ENCODE data around the gene LY6G6F.

LY6G6F gene

DNA sequence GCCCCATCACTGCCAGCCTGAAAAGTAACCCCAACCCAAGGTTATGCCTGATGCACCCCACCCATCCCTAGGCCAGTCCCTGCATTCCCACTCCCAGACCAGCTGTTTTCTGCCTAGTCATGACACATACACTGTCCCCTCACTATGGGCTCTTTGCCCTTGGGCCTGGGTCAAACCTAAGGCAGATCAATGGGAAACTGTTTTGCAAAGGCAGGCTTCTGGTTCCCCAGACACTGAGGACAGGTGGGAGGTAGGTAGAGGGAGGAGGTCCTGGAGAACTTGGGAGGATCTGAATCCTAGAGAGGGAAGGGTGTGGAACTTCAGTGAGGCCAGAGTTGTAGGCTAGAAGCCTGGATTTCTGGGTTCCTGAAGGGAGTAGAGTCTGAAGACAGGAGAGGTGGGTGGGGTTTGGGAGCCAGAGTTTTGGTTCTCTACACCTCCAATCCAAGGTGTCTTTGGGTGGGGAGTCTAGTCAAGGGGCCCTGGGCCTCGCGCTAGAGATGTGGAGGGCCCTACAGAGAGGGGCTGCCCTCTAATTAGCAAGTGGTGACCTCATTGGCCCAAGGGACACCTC, 27.7 kb downstream of the LY6G6F start:
- Histone ChIP-seq H3K4ac (ENCODE audit: low read depth, low read length) (peak overlapping the region; percentile 56), H3K23ac (ENCODE audit: low read length) (no peak overlapping the region), H3K36me3 (ENCODE audit: control insufficient read depth in 1 of 2, insufficient read depth in 2 of 2, low read length in 2 of 2) (peaks cover 26 to 33% of the 10 kb centered on the region in 2 experiments)

DNA sequence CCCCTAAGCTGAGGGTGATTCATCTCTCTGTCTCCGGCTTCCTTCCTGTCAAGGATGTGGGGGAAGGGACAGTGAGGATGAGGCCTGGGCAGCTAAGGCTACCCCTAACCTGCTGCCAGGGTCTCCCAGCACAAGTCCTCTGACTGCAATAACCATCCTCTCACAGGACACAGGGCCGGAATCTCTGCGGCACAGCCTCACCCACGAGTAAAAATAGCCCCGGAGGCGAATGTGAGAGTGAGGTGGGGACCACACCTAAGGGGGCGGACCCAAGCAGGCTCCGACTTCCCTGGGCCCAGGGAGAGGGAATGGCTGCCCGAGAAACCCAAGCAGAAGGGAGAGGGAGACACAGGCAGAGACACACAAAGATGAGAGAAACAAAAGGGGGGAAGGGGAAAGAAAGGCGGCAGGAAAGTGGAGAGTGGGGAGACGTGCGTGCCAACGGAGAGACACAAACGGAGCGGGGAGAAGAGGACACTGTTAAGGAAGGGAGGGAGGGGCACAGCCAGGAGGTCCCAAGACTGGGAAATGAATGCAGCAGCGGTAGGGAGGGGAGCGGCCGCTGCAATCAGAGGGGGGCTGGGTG, 28.2 kb downstream of the LY6G6F start:
- no CpG with 5 or more reads among the region's 18 CpGs for WGBS (ENCODE audit: extremely low coverage, insufficient coverage, insufficient read length)
- H3K27ac ChIP-seq (ENCODE audit: low read depth, low read length), result peak overlapping the region; percentile 95
- peak overlapping the region; percentile 40 for H4K8ac ChIP-seq (ENCODE audit: low read depth, low read length)
- peak overlapping the region; percentile 50 for H2AK5ac ChIP-seq (ENCODE audit: low read length)
- no peaks in the 10 kb centered on the region for H3K27me3 ChIP-seq (ENCODE audit: insufficient read depth, low read length)
- H3K4me3 ChIP-seq (ENCODE audit: low read depth, low read length), result peak overlapping the region; percentile 78
- peak overlapping the region; percentile 93 for H2BK5ac ChIP-seq (ENCODE audit: low read depth, low read length, poor library complexity)
- H3K23ac ChIP-seq (ENCODE audit: low read length), result no peak overlapping the region
- H3K79me1 ChIP-seq (ENCODE audit: low read length), result peaks cover 37% of the 10 kb centered on the region
- peak overlapping the region; percentile 20 for H4K12ac ChIP-seq (ENCODE audit: low read depth, low read length)
- H3K4me2 ChIP-seq (ENCODE audit: low read length), result peak overlapping the region; percentile 89
- H2AFZ ChIP-seq (ENCODE audit: insufficient read depth, low read length, poor library complexity), result no peak overlapping the region
- H4K91ac ChIP-seq (ENCODE audit: low read depth, low read length), result peak overlapping the region; percentile 92
- H2BK120ac ChIP-seq (ENCODE audit: insufficient read depth, low read length, poor library complexity), result peak overlapping the region; percentile 84
- H3K14ac ChIP-seq (ENCODE audit: low read length), result peak overlapping the region; percentile 87
- H3K36me3 ChIP-seq (ENCODE audit: control insufficient read depth in 1 of 2, insufficient read depth in 2 of 2, low read length in 2 of 2), result peaks cover 26 to 33% of the 10 kb centered on the region in 2 experiments
- peak in 1 of 2 donors; percentile 67 for DNase-seq
- peak overlapping the region; percentile 96 for H3K4ac ChIP-seq (ENCODE audit: low read depth, low read length)
- peak overlapping the region; percentile 93 for H3K9ac ChIP-seq (ENCODE audit: low read length)
- no peaks in the 10 kb centered on the region for H3K9me3 ChIP-seq (ENCODE audit: insufficient read depth, low read depth, low read length)
- peak overlapping the region; percentile 86 for H3K18ac ChIP-seq (ENCODE audit: low read length)
- peaks cover 24% of the 10 kb centered on the region for H3K79me2 ChIP-seq (ENCODE audit: control insufficient read depth, insufficient read depth, low read length, poor library complexity)
- peak overlapping the region; percentile 34 for H2BK12ac ChIP-seq (ENCODE audit: low read length)
- H3K4me1 ChIP-seq (ENCODE audit: control insufficient read depth in 1 of 2, insufficient read depth in 2 of 2, low read length in 2 of 2), result peaks cover 24 to 27% of the 10 kb centered on the region in 2 experiments

More for the DNA sequence above, 27.7 kb downstream of the LY6G6F start:
- Histone ChIP-seq H3K79me1 (ENCODE audit: low read length) (peaks cover 42% of the 10 kb centered on the region), H2AFZ (ENCODE audit: insufficient read depth, low read length, poor library complexity) (no peak overlapping the region), H2BK5ac (ENCODE audit: low read depth, low read length, poor library complexity) (peak overlapping the region; percentile 2), H3K18ac (ENCODE audit: low read length) (peak overlapping the region; percentile 31), H2BK120ac (ENCODE audit: insufficient read depth, low read length, poor library complexity) (no peak overlapping the region), H3K9ac (ENCODE audit: low read length) (peak overlapping the region; percentile 42), H3K27ac (ENCODE audit: low read depth, low read length) (peak overlapping the region; percentile 95), H3K9me3 (ENCODE audit: insufficient read depth, low read depth, low read length) (no peaks in the 10 kb centered on the region), H3K4me1 (ENCODE audit: control insufficient read depth in 1 of 2, insufficient read depth in 2 of 2, low read length in 2 of 2) (peaks cover 24 to 27% of the 10 kb centered on the region in 2 experiments), H2BK12ac (ENCODE audit: low read length) (peak overlapping the region; percentile 12), H3K4me3 (ENCODE audit: low read depth, low read length) (peak overlapping the region; percentile 78), H3K79me2 (ENCODE audit: control insufficient read depth, insufficient read depth, low read length, poor library complexity) (peaks cover 26% of the 10 kb centered on the region), H3K14ac (ENCODE audit: low read length) (no peak overlapping the region), H3K27me3 (ENCODE audit: insufficient read depth, low read length) (no peaks in the 10 kb centered on the region), H4K12ac (ENCODE audit: low read depth, low read length) (no peak overlapping the region), H4K91ac (ENCODE audit: low read depth, low read length) (no peak overlapping the region), H3K4me2 (ENCODE audit: low read length) (peak overlapping the region; percentile 89), H4K8ac (ENCODE audit: low read depth, low read length) (no peak overlapping the region), H2AK5ac (ENCODE audit: low read length) (peak overlapping the region; percentile 14)
- no CpG with 5 or more reads among the region's 2 CpGs for WGBS (ENCODE audit: extremely low coverage, insufficient coverage, insufficient read length)
- no peak for DNase-seq

DNA sequence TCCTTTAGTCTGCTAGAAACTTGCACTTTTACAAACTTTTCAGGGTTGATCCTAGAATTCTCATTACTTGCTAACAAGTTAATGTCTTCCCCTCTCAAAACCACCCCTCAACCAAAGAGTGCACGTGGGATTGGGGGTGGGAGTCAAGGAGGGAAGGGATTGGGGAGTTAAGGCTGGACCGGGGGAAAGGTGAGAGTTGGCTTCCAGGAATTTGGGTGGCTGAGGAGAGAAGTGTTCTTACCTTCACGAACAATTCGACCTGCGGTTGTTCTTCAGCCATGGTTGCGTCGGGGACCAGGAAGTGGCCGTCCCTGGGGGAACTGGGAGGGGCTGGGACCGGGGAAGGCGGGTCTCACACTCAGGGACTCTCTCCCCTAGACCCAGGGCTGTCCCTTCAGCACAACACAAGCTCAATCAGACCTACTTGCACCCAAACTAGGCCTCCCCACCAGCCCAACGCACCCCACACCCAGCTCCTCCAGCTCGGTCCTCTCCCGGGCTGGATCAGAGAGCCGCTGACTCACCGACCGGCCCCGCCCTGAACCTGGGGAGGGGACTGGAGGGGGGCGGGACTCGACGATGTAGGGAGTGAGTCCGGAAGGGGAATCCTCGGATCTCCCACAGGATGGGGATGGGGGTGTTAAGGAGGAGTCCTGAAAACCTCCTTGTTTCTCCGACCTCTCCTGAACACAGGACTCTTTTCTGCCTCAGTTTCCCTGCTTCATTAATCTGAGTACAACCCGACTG, 29.5 kb downstream of the LY6G6F start, which contains the start of gene CLIC1:
Gene CLIC1 (minus strand): TSS at position 510 of the 747 bp plus-strand sequence. CDS start 230 bp downstream, at position 280.
- peak within 1 kb of the TSS; percentile 78 for H3K4me3 ChIP-seq (ENCODE audit: low read depth, low read length)
- no peak within 1 kb of the TSS for H3K23ac ChIP-seq (ENCODE audit: low read length)
- H4K12ac ChIP-seq (ENCODE audit: low read depth, low read length), result peak within 1 kb of the TSS; percentile 73
- H3K36me3 ChIP-seq (ENCODE audit: control insufficient read depth in 1 of 2, insufficient read depth in 2 of 2, low read length in 2 of 2), result peaks cover 21 to 28% of the 10 kb centered on the region in 2 experiments
- peak within 1 kb of the TSS; percentile 87 for H2AK5ac ChIP-seq (ENCODE audit: low read length)
- peak within 1 kb of the TSS; percentile 93 for H2BK5ac ChIP-seq (ENCODE audit: low read depth, low read length, poor library complexity)
- peak; percentile 73 to 80 for DNase-seq
- no peaks in the 10 kb centered on the region for H3K27me3 ChIP-seq (ENCODE audit: insufficient read depth, low read length)
- peak within 1 kb of the TSS; percentile 93 for H3K9ac ChIP-seq (ENCODE audit: low read length)
- H4K8ac ChIP-seq (ENCODE audit: low read depth, low read length), result peak within 1 kb of the TSS; percentile 84
- peak within 1 kb of the TSS; percentile 96 for H3K18ac ChIP-seq (ENCODE audit: low read length)
- peak within 1 kb of the TSS; percentile 87 for H3K14ac ChIP-seq (ENCODE audit: low read length)
- H3K79me2 ChIP-seq (ENCODE audit: control insufficient read depth, insufficient read depth, low read length, poor library complexity), result peaks cover 27% of the 10 kb centered on the region
- peak within 1 kb of the TSS; percentile 89 for H3K4me2 ChIP-seq (ENCODE audit: low read length)
- peak within 1 kb of the TSS; percentile 34 for H2BK12ac ChIP-seq (ENCODE audit: low read length)
- H4K91ac ChIP-seq (ENCODE audit: low read depth, low read length), result peak within 1 kb of the TSS; percentile 92
- H3K27ac ChIP-seq (ENCODE audit: low read depth, low read length), result peak within 1 kb of the TSS; percentile 95
- H3K9me3 ChIP-seq (ENCODE audit: insufficient read depth, low read depth, low read length), result no peaks in the 10 kb centered on the region
- peaks cover 39% of the 10 kb centered on the region for H3K79me1 ChIP-seq (ENCODE audit: low read length)
- peak within 1 kb of the TSS; percentile 96 for H3K4ac ChIP-seq (ENCODE audit: low read depth, low read length)
- peaks cover 30 to 32% of the 10 kb centered on the region in 2 experiments for H3K4me1 ChIP-seq (ENCODE audit: control insufficient read depth in 1 of 2, insufficient read depth in 2 of 2, low read length in 2 of 2)
- H2BK120ac ChIP-seq (ENCODE audit: insufficient read depth, low read length, poor library complexity), result peak within 1 kb of the TSS; percentile 84
- WGBS (ENCODE audit: extremely low coverage, insufficient coverage, insufficient read length), result no CpG with 5 or more reads among the region's 24 CpGs
- peak within 1 kb of the TSS; percentile 26 for H2AFZ ChIP-seq (ENCODE audit: insufficient read depth, low read length, poor library complexity)

DNA sequence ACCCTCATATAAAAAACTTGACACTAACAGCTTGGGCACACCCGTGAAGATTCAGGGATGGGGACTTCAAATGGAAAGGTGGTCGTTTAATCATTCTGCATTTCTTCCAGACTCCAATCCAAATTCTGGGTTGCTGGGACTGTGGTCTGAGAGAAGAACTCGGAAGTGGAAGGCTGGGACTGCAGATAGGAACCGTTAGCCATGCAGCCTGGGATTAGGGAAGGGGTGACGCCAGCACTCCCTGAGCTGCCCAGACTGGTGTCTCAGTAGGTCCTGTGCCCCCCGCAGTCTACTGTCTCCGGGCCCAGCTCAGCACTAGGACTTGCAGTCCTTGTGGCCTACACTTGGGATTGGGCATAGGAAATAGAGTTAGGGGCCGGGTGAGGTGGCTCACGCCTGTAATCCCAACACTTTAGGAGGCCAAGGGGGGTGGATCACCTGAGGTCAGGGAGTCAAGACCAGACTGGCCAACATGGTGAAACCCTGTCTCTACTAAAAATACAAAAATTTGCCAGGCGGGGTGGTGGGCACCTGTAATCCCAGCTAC, 30.2 kb downstream of the LY6G6F start:
- no peak for DNase-seq
- peak overlapping the region; percentile 12 for H3K18ac ChIP-seq (ENCODE audit: low read length)
- H3K23ac ChIP-seq (ENCODE audit: low read length), result no peak overlapping the region
- no peaks in the 10 kb centered on the region for H3K9me3 ChIP-seq (ENCODE audit: insufficient read depth, low read depth, low read length)
- peak overlapping the region; percentile 9 for H3K4ac ChIP-seq (ENCODE audit: low read depth, low read length)
- H3K4me3 ChIP-seq (ENCODE audit: low read depth, low read length), result no peak overlapping the region
- H2BK120ac ChIP-seq (ENCODE audit: insufficient read depth, low read length, poor library complexity), result peak overlapping the region; percentile 18
- peaks cover 19 to 25% of the 10 kb centered on the region in 2 experiments for H3K36me3 ChIP-seq (ENCODE audit: control insufficient read depth in 1 of 2, insufficient read depth in 2 of 2, low read length in 2 of 2)
- H4K91ac ChIP-seq (ENCODE audit: low read depth, low read length), result peak overlapping the region; percentile 80
- peak overlapping the region; percentile 10 for H4K12ac ChIP-seq (ENCODE audit: low read depth, low read length)
- peak overlapping the region; percentile 40 for H2AK5ac ChIP-seq (ENCODE audit: low read length)
- peaks cover 27% of the 10 kb centered on the region for H3K79me2 ChIP-seq (ENCODE audit: control insufficient read depth, insufficient read depth, low read length, poor library complexity)
- peak overlapping the region; percentile 4 for H2AFZ ChIP-seq (ENCODE audit: insufficient read depth, low read length, poor library complexity)
- H2BK12ac ChIP-seq (ENCODE audit: low read length), result peak overlapping the region; percentile 20
- H3K27me3 ChIP-seq (ENCODE audit: insufficient read depth, low read length), result no peaks in the 10 kb centered on the region
- peak overlapping the region; percentile 54 for H3K14ac ChIP-seq (ENCODE audit: low read length)
- peaks cover 39% of the 10 kb centered on the region for H3K79me1 ChIP-seq (ENCODE audit: low read length)
- H3K4me1 ChIP-seq (ENCODE audit: control insufficient read depth in 1 of 2, insufficient read depth in 2 of 2, low read length in 2 of 2), result peaks cover 30 to 32% of the 10 kb centered on the region in 2 experiments
- peak overlapping the region; percentile 89 for H3K4me2 ChIP-seq (ENCODE audit: low read length)
- WGBS (ENCODE audit: extremely low coverage, insufficient coverage, insufficient read length), result no CpG with 5 or more reads among the region's 10 CpGs
- no peak overlapping the region for H3K9ac ChIP-seq (ENCODE audit: low read length)
- H2BK5ac ChIP-seq (ENCODE audit: low read depth, low read length, poor library complexity), result peak overlapping the region; percentile 7
- peak overlapping the region; percentile 84 for H4K8ac ChIP-seq (ENCODE audit: low read depth, low read length)
- peak overlapping the region; percentile 52 for H3K27ac ChIP-seq (ENCODE audit: low read depth, low read length)

Measured in trophoblast cell (in vitro differentiated cells and primary cell).